AG20443 (cell line): Measurements from ENCODE around the gene OVOL1.

Experiments
- DNase-seq: peaks from one replicate; pipeline ENCODE4 v3.0.0; 2012; ENCODE audit warnings: low spot score, mixed read lengths

OVOL1 gene

GRCh38 chr11:65777821-65778361, 9.0 kb upstream of the OVOL1 start:
- DNase-seq: no peak

GRCh38 chr11:65778431-65778900, 8.4 kb upstream of the OVOL1 start:
- DNase-seq: no peak

GRCh38 chr11:65778901-65779668, 7.8 kb upstream of the OVOL1 start:
- DNase-seq: no peak

GRCh38 chr11:65779669-65779918, 7.3 kb upstream of the OVOL1 start:
- DNase-seq: no peak

- DNase-seq: peak; percentile 95
Observed at GRCh38 chr11:65779919-65780769, 6.7 kb upstream of the OVOL1 start.

- DNase-seq: peak; percentile 91
Observed at GRCh38 chr11:65780770-65781151, 6.1 kb upstream of the OVOL1 start, which contains the start of gene AP5B1. TSS of gene AP5B1 (minus strand) at chr11:65780976. CDS start at chr11:65780591, 385 bp downstream.

- DNase-seq: peak; percentile 60
Observed at GRCh38 chr11:65781152-65781961, 5.5 kb upstream of the OVOL1 start.

GRCh38 chr11:65781962-65782815, 4.7 kb upstream of the OVOL1 start:
- DNase-seq: no peak

GRCh38 chr11:65782816-65783228, 4.0 kb upstream of the OVOL1 start:
- no peak for DNase-seq

GRCh38 chr11:65785319-65786007, 1.4 kb upstream of the OVOL1 start:
- DNase-seq: no peak

GRCh38 chr11:65786008-65786785, 666 bp upstream of the OVOL1 start:
- DNase-seq: peak; percentile 51

GRCh38 chr11:65787649-65788622, 1.1 kb downstream of the OVOL1 start:
- no peak for DNase-seq

- no peak for DNase-seq
Observed at GRCh38 chr11:65788821-65789220, 2.0 kb downstream of the OVOL1 start.

GRCh38 chr11:65789230-65790103, 2.6 kb downstream of the OVOL1 start:
- DNase-seq: no peak

GRCh38 chr11:65790104-65790901, 3.4 kb downstream of the OVOL1 start:
- no peak for DNase-seq

- DNase-seq: no peak
Observed at GRCh38 chr11:65790902-65791650, 4.2 kb downstream of the OVOL1 start.
